ENCODE measurements around the gene ZW10. TPM values are rescaled to one million over a fixed set of nuclear protein-coding genes. Genes with fewer than 3 reads are reported as not detected.
"Not testable (repeated sequence)": the region's sequence is repeated elsewhere in the genome, so short reads cannot be mapped to it uniquely, and the experiment has no call there.

Gene ZW10
- total RNA-seq, 1 donor from 2014 or later: 21.0 TPM

GRCh38 chr11:113705871-113706655 is 67.4 kb downstream of the ZW10 start, which contains the start of gene TMPRSS5:
TSS of gene TMPRSS5 (minus strand) at chr11:113706308. CDS start at chr11:113706224, 84 bp downstream.
- intact Hi-C loops (cut with micrococcal nuclease): no loop called here

- intact Hi-C loops (cut with micrococcal nuclease): not testable (repeated sequence)
Observed at GRCh38 chr11:113703551-113703950, 69.9 kb downstream of the ZW10 start.

GRCh38 chr11:113701491-113701890 is 72.0 kb downstream of the ZW10 start:
- intact Hi-C loops (cut with micrococcal nuclease): no loop called here

DNA sequence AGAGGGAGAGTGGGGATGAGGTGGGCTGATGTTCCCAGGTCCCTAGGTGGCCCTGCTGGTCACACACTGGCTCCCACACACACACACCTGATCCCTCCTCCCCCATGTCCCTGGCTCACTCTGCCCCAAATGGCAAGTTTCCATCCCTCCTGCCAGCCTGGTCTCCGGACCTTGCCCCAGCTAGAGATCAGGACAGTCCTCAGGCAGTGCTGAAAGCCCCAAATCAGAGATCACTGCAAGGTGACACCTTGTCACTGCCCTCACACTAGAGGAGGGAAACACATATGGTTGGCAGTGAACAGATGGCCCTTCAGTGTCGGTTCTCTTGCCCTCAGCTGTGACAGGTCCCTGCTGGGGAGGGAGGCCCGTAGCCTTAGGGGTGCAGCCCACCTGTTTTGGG is 75.0 kb downstream of the ZW10 start:
- intact Hi-C loops (cut with micrococcal nuclease): no loop called here

DNA sequence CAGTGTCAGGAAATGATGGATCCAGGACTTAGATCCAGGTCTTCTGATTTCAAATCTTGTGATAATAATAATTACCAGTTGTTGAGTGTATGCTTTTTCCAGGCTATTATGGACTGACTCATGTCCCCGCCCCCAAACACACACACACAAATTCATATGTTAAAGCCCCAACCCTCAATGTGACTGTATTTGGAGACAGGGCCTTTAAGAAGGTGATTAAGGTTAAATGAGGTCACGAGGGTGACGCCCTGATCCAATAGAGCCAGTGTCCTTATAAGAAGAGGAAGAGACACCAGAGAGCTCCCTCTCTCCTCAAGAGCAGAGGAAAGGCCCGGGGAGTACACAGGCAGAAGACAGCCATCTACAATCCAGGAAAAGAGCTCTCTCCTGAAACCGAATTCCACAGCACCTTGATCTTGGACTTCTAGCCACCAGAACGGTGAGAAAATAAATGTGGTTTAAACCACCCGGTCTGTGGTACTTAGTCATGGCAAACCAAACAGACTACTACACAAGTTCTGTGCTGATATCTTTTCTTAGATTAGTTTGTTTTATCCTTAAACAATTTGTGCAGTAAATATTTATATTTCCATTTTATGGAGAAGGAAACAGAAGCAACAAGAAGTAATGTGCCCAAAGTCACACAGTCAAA is 75.6 kb downstream of the ZW10 start:
- intact Hi-C loops (cut with micrococcal nuclease): no loop called here

DNA sequence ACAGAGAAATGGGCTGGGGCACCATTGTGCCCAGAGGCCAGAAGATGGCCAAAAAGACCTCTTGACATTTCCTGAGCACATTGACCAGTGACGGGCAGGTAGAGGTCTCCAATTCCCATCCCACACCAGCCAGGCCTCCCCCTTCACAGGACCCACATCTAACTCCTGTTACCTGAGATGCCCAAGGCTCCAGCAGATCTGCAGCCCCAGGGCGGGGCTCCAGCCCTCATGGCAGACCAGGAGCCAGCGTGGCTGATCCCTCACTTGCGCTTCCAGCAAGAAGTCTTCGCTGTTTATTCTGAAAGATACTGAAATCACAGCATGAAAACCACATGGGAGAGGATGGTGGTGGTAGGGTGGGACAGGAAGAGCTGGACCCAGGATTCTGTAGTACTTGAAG is 76.4 kb downstream of the ZW10 start:
- intact Hi-C loops (cut with micrococcal nuclease): no loop called here

DNA sequence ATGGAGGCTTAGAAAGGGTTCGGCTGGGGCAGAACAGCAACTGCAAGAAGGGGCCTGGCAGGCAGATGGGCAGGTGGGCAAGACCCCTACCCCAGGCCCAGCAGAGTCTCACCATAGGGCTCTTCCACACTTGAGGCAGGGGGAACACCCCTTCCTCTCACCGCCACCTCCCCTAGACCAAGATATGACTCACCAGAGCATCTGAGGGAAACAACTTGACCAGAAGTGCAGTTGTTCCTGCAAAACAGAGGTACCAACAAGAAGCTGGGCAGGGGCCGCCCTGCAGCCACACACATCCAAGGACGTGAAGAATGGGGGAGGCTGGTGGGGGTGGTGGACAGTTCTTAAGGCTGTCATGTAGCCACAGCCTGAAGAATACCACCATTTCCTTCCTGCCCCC is 78.3 kb downstream of the ZW10 start:
- intact Hi-C loops (cut with micrococcal nuclease): no loop called here

DNA sequence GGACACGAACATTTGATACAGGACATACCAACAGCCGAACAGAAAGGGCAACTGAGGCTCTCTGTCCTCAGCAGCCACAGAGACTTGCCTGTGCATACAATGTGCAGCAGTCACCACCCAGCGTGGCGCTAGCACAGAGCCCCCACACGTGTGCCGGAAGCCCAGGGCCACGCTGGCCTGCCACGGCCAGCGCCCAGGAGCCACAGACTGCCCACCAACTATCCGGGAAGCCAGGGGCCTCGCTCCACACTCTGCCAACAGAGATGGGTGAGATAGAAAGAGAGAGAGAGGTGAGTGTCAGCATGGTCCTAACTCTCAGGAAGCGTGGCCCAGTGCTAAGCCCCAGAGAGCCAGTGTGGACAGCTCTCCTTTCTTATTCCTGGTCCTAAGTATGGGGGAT is 79.1 kb downstream of the ZW10 start:
- intact Hi-C loops (cut with micrococcal nuclease): no loop called here

- intact Hi-C loops (cut with micrococcal nuclease): no loop called here
Observed at GRCh38 chr11:113693030-113693429, 80.5 kb downstream of the ZW10 start.

GRCh38 chr11:113690619-113691569 is 82.6 kb downstream of the ZW10 start:
- intact Hi-C loops (cut with micrococcal nuclease): no loop called here

DNA sequence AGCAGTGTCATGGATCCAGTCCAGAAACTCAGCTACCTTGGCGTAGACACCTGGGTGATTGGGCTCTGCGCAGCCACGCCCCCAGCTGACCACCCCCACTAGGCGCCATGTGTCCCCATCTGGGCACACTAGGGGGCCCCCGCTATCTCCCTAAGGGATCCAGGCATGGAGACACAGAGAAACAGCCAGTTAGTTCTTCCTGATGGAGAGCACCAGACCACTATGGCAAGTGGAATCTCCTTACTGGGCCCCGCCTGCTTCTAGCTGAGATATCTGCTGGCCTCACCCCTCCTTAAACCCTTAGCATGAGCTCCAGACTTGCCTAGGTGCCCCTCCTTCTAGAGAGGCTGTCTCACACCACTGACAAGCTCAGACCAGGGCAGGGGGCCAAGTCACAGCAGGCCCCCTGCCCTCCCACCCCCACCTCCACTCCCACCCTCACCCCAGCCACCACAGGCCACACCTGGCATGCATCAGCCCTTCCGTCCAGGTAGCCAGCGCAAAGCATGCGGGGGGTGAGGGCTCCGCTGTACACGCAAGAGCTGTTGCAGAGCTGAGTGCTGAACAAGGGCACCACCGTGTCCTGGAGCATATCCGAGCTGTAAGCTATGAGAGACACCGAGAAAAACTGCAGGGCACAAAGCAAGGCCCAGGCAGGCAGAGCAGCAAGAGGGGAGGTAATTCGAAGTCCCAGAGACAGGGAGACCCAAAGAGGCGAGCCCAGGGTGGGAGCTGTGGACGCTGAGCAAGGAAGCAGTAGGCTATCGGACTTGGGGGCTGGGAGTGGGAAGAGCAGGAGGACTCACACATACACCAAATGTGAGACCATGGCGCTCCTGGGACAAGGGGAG is 83.5 kb downstream of the ZW10 start:
- intact Hi-C loops (cut with micrococcal nuclease): no loop called here

- intact Hi-C loops (cut with micrococcal nuclease): no loop called here
Observed at GRCh38 chr11:113685654-113686359, 87.7 kb downstream of the ZW10 start.

GRCh38 chr11:113684496-113684895 is 89.0 kb downstream of the ZW10 start:
- intact Hi-C loops (cut with micrococcal nuclease): no loop called here

GRCh38 chr11:113683481-113684046 is 89.9 kb downstream of the ZW10 start:
- intact Hi-C loops (cut with micrococcal nuclease): no loop called here

Other genes with a start within 250 kb of the ZW10 start
- 0.48 and 0.66 TPM in 2 replicates for gene TMPRSS5, start 67.4 kb downstream of the ZW10 start, total RNA-seq
- gene CLDN25, start 6.1 kb upstream of the ZW10 start, total RNA-seq: not detected in 2 replicates
- 41.4 and 44.1 TPM in 2 replicates for gene USP28, start 101.9 kb upstream of the ZW10 start, total RNA-seq
- not detected in 2 replicates for gene HTR3B, start 131.1 kb upstream of the ZW10 start, total RNA-seq
- gene HTR3A, start 201.4 kb upstream of the ZW10 start, total RNA-seq: not detected in 2 replicates